Stomach (tissue), 9 donors: ENCODE data around the gene KCNJ3. TPM values are rescaled to one million over a fixed set of nuclear protein-coding genes. Genes with fewer than 3 reads are reported as not detected.

ENCODE experiments used
- DNase-seq, 2 donors: peaks; one replicate each; pipeline versions ENCODE4 v3.0.0 to v3.0.0-alpha.2; 2013 to 2019
- H3K27ac ChIP-seq, 5 donors: fragments of 200-600 bp in 4 of 5; sonication (generic) in 4 of 5; one replicate each; pipeline ENCODE4 v1.5.1; 2013 to 2019; ENCODE audit warnings: mild to moderate bottlenecking in 1 of 5, moderate library complexity in 1 of 5
- H3K27me3 ChIP-seq, 3 donors: fragments of 200-600 bp; sonication (generic); one replicate each; pipeline ENCODE4 v1.5.1; 2017 to 2019; ENCODE audit warnings: mixed run types in 1 of 3
- H3K36me3 ChIP-seq, 4 donors: fragments of 200-600 bp; sonication (generic); 1 replicate in 3 of 4; 2 replicates in 1 of 4; pipeline ENCODE4 v1.5.1; 2016 to 2019
- H3K4me1 ChIP-seq, 4 donors: fragments of 200-600 bp; sonication (generic); one replicate each; pipeline ENCODE4 v1.5.1; 2016 to 2019
- H3K4me3 ChIP-seq, 4 donors: fragments of 200-600 bp; sonication (generic) in 3 of 4; one replicate each; pipeline ENCODE4 v1.5.1; 2016 to 2019; ENCODE audit warnings: mild to moderate bottlenecking in 1 of 4
- H3K9me3 ChIP-seq, 4 donors: fragments of 200-600 bp; sonication (generic); one replicate each; pipeline ENCODE4 v1.5.1; 2016 to 2019
- CTCF ChIP-seq, 7 experiments: fragments of 450-650 bp in 4 of 7; fragments of 200-600 bp in 3 of 7; sonication (generic) in 3 of 7; IDR thresholded peaks; one replicate each; pipeline ENCODE4 v1.5.1; 2016 to 2019; ENCODE audit warnings: antibody characterized with exemption in 7 of 7, control low read depth in 2 of 7, mild to moderate bottlenecking in 1 of 7
- EP300 ChIP-seq: sonication (generic); formaldehyde crosslinking; IDR thresholded peaks from one replicate; pipeline ENCODE4 v1.6.1; 2017; ENCODE audit warnings: antibody characterized with exemption
- POLR2A ChIP-seq, 4 donors: fragments of 450-650 bp; IDR thresholded peaks; one replicate each; pipeline ENCODE4 v1.6.1; 2016; ENCODE audit warnings: antibody characterized with exemption in 4 of 4, control low read depth in 2 of 4, mild to moderate bottlenecking in 1 of 4, moderate library complexity in 1 of 4
- POLR2AphosphoS5 ChIP-seq, 3 donors: sonication (generic); formaldehyde crosslinking; IDR thresholded peaks; one replicate each; pipeline ENCODE4 v1.6.1; 2016; ENCODE audit warnings: antibody characterized with exemption in 3 of 3
- WGBS, 5 donors: extraction: QIAGEN DNeasy Blood & Tissue Kit in 3 of 5; methylation state at CpG; one replicate each; pipeline versions ENCODE4 v1.1.5 to v1.1.7; 2013 to 2018; 5-methylcytosine and 5-hydroxymethylcytosine counted together
- intact Hi-C: fragments of 100-400 bp; cut with DNase I; formaldehyde crosslinking; loops from one replicate; pipeline ENCODE4 v1.15.1; 2023; ENCODE audit warnings: low total_unique reads
- polyA plus RNA-seq, 3 donors: library from polyadenylated mRNA; stranded (reverse); fragments of 200-250 nt; gene quantifications; one replicate each; pipeline ENCODE4 v1.2.3, GENCODE V29; 2013
- total RNA-seq, 5 donors: library from RNA; depleted of rRNA; stranded (reverse); fragments of >200 nt; gene quantifications; one replicate each; pipeline versions ENCODE4 v1.1.0 to v1.2.3, GENCODE V29; 2014 to 2016
- donor health status: healthy with polysubstance abuse.
- donor health status: Bipolar disorder and iron deficiency.
- donor health status: healthy.

The KCNJ3 gene
- total and polyA plus RNA-seq, 8 donors = 0.25 to 2.8 (median 0.35) TPM; not detected in 5

DNA sequence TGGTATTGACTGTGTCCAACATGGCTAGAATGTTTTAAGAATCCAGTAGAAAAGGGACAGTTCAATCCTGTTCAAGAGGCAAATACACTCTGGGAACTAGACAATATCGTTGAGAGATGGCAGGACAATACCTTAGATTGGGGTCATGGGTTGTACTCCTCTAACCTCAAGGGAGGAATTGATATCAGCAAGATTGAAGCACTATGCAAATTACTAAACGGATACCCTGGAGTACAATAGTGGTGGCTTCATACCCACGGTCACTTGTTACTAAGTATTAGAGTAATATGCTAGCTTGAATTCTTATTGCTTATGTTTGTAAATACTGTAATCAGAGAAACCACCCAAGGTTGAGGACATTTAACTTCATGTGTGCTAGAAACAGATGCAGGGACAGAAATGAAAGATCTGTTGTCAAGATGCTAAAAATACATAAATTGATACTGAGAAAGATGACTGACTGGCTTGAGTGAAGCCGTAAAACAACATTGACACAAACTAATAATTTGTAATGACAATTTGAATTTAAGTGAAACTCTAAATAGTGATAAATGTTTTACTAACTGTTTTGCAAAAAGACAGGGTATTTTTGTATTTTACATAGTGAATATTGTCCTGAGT lies 73.3 kb downstream of the KCNJ3 start:
- Histone ChIP-seq H3K27me3 (no peaks in the 10 kb centered on the region), H3K4me3 (no peak overlapping the region), H3K9me3 (no peaks in the 10 kb centered on the region), H3K36me3 (no peaks in the 10 kb centered on the region), H3K27ac (no peak overlapping the region), H3K4me1 (no peaks in the 10 kb centered on the region)
- DNase-seq = no peak
- intact Hi-C loops = no loop called here
- no peak for TF ChIP-seq EP300
- no peak for TF ChIP-seq POLR2AphosphoS5 (IDR thresholded peaks at IDR 0.05)
- TF ChIP-seq CTCF (IDR thresholded peaks at IDR 0.05) = no peak
- no peak for TF ChIP-seq POLR2A (IDR thresholded peaks at IDR 0.05)
- WGBS, 5 donors = 85 to 91% (median 86%) methylated on average over 4 of the region's 4 CpGs

- Histone ChIP-seq H3K4me3 (no peak overlapping the region), H3K27ac (no peak overlapping the region), H3K9me3 (no peaks in the 10 kb centered on the region), H3K4me1 (no peaks in the 10 kb centered on the region), H3K27me3 (no peaks in the 10 kb centered on the region), H3K36me3 (no peaks in the 10 kb centered on the region)
- WGBS, 5 donors = 72 to 94% (median 91%) methylated on average over 4 of the region's 4 CpGs
- intact Hi-C loops = no loop called here
- TF ChIP-seq POLR2AphosphoS5 (IDR thresholded peaks at IDR 0.05) = no peak
- no peak for DNase-seq
These were observed 78.3 kb downstream of the KCNJ3 start for GRCh38 chr2:154776825-154777224.

DNA sequence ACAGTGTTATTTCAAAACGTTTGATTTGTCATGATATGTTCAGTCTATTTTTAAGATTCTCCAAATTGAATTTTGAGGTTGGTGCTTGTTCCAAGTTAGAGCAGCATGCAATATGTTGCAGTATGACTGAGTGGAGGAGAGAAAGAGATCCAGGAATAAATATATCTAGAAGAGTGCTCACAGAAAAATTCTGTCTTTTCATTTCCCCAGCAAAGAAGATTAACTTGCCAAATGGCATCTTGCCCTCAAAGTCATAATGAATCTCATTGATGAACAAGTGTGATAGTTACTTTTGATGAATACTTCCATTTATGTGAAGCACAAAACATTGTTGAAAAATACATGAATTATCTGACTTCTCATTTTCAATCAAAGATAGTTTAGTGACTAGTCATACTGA lies 95.9 kb downstream of the KCNJ3 start:
- H3K36me3 ChIP-seq = no peaks in the 10 kb centered on the region
- H3K9me3 ChIP-seq = no peaks in the 10 kb centered on the region
- DNase-seq = peak in 1 of 2 donors; percentile 4
- TF ChIP-seq POLR2AphosphoS5 (IDR thresholded peaks at IDR 0.05) = no peak
- TF ChIP-seq POLR2A (IDR thresholded peaks at IDR 0.05) = no peak
- TF ChIP-seq EP300 = no peak
- no peak for TF ChIP-seq CTCF (IDR thresholded peaks at IDR 0.05)
- no peaks in the 10 kb centered on the region for H3K27me3 ChIP-seq
- no peak overlapping the region for H3K27ac ChIP-seq
- no peaks in the 10 kb centered on the region for H3K4me1 ChIP-seq
- H3K4me3 ChIP-seq = no peak overlapping the region
- WGBS, 5 donors = 41 to 63% (median 53%) methylated on average over 1 of the region's 1 CpG
- intact Hi-C loops = no loop called here

GRCh38 chr2:154795651-154796050 lies 97.2 kb downstream of the KCNJ3 start:
- no peak for TF ChIP-seq CTCF (IDR thresholded peaks at IDR 0.05)
- TF ChIP-seq POLR2AphosphoS5 (IDR thresholded peaks at IDR 0.05) = no peak
- no peak for TF ChIP-seq POLR2A (IDR thresholded peaks at IDR 0.05)
- no peak for TF ChIP-seq EP300
- no peaks in the 10 kb centered on the region for H3K36me3 ChIP-seq
- no peak overlapping the region for H3K27ac ChIP-seq
- no peak overlapping the region for H3K4me3 ChIP-seq
- no peaks in the 10 kb centered on the region for H3K4me1 ChIP-seq
- H3K27me3 ChIP-seq = no peaks in the 10 kb centered on the region
- no peak for DNase-seq
- intact Hi-C loops = no loop called here
- 72 to 89% (median 75%) methylated on average over 3 of the region's 3 CpGs for WGBS, 5 donors
- no peaks in the 10 kb centered on the region for H3K9me3 ChIP-seq

- Histone ChIP-seq H3K4me3 (no peak overlapping the region), H3K36me3 (no peaks in the 10 kb centered on the region), H3K4me1 (no peaks in the 10 kb centered on the region), H3K27me3 (no peaks in the 10 kb centered on the region), H3K9me3 (no peaks in the 10 kb centered on the region), H3K27ac (no peak overlapping the region)
- intact Hi-C loops = no loop called here
- no peak for TF ChIP-seq EP300
- TF ChIP-seq POLR2AphosphoS5 (IDR thresholded peaks at IDR 0.05) = no peak
- TF ChIP-seq CTCF (IDR thresholded peaks at IDR 0.05) = no peak
- TF ChIP-seq POLR2A (IDR thresholded peaks at IDR 0.05) = no peak
- DNase-seq = no peak
These were observed 106.0 kb downstream of the KCNJ3 start for GRCh38 chr2:154804451-154804850.
